ENCODE results near the gene FREM1. TPM values are rescaled to one million over a fixed set of nuclear protein-coding genes. Genes with fewer than 3 reads are reported as not detected.

The FREM1 gene
- total RNA-seq, 4 donors from 2014 or later, result 1.3 to 5.0 (median 2.2) TPM

DNA sequence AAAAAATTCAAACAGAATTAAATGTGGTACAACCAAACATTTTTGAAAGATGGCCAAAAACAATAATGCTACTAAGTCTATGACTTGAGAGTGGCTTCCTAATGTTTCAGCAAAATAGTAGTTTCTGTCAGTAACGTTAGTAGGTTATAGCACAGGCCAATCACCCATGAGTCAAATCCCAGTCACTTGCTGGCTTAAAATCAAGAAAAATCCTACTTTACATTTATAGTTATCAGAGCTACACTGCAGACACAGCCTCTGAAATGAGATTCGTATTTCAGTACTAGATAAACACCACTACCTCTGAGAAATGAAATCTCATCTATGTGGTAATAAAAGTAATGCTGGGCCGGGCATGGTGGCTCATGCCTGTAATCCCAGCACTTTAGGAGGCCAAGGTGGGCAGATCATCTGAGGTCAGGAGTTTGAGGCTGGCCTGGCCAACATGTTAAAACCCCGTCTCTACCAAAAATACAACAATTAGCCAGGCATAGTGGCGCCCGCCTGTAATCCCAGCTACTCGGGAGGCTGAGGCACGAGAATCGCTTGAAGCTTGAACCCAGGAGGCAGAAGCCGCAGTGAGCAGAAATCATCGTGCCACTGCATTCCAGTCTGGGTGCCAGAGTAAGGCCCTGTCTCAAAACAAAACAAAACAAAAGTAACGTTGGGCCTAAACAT is 223.0 kb downstream of the FREM1 start:
- no peak for DNase-seq (ENCODE audit: low spot score)
- TF ChIP-seq CTCF (IDR thresholded peaks at IDR 0.05), result no peak
- ATAC-seq (ENCODE audit: low FRiP score), result no peak

DNA sequence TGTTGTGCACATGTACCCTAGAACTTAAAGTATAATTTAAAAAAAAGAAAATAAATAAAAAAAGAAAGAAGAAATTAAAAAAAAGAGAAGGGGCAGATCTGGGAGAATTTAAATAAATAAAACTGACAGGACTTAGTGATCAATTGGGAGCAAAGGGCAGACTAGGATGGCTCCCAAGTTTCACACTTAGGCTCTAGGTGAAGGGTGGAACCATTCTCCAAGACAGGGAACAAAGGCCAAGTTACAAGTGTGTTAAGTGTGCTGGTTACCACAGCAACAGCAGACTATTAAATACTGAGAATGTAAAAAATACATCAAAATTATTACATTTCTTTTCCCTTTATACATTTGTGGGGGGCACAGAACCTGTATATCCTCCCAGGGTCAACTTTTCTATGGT is 224.1 kb downstream of the FREM1 start:
- TF ChIP-seq CTCF (IDR thresholded peaks at IDR 0.05), result no peak
- DNase-seq (ENCODE audit: low spot score) (no peak), ATAC-seq (ENCODE audit: low FRiP score) (no peak)

Small RNA genes within 50 kb of the gene (small RNA-seq; reads per million reads assigned to genes)
- gene RNU6-1260P, result not detected

Other genes with a start within 250 kb of the FREM1 start
- 10 to 100 TPM in 1 of 4 donors, 1 to 10 TPM in 3; 7.7 to 11.2 (median 8.3) TPM for gene ZDHHC21, start 217.0 kb downstream of the FREM1 start, total RNA-seq
- under 1 TPM in 1 of 4 donors, not detected in 3; 0.37 TPM for gene CER1, start 187.7 kb downstream of the FREM1 start, total RNA-seq